ENCODE results near the gene LRCOL1.

Gene LRCOL1

GRCh38 chr12:132642846-132643835 is 32.8 kb upstream of the LRCOL1 start:
- TF ChIP-seq JUND (IDR thresholded peaks at IDR 0.05; ENCODE audit: low read depth) = no peak
- in situ Hi-C loops (cut with HindIII; ENCODE audit: low pct_unique_long_range_greater_than_20kb, low sequenced_read_pairs) = no loop called here
- DNase-seq (ENCODE audit: low read depth in 1 of 2, low spot score in 1 of 2) = no peak

DNA sequence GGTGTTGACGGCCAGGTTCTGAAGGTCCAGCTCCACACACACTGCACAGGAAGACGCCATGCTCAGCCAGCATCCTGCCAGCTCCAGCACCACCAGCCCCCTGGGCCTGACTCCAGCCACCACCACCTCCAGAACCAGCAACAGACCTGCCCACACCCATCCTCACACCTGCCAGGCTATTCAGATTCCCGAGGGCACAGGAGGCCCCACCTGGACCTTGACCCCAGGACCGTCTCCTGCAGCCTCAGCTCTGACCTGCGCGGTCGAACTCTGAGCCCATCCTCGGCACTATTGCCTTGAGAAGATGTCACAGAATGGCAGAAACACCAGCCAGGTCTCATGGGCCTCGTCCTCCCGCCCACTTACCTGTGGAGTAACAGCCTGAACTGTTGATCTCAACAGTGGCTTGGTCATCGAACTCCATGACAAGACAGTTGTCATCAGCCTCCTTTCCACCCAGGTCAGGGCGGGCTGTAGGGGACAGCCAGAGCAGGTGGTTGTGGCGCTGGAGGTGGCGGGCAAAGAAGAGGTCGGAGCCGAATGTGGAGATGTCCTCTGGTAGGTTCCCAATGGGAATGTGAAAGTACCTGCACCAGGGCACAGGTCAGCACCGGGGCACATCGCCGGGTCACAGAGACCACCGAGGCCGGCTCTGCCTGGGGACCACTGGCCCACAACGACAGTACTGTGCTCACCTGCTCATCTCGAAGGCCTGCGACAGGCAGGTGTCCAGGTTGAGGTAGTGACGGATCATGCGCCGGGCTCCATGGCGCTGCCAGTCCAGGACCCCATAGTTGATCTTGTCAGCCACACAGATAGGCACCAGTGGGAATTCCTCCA is 31.6 kb upstream of the LRCOL1 start:
- in situ Hi-C loops (cut with HindIII; ENCODE audit: low pct_unique_long_range_greater_than_20kb, low sequenced_read_pairs) = no loop called here
- DNase-seq (ENCODE audit: low read depth in 1 of 2, low spot score in 1 of 2) = no peak
- TF ChIP-seq JUND (IDR thresholded peaks at IDR 0.05; ENCODE audit: low read depth) = no peak

DNA sequence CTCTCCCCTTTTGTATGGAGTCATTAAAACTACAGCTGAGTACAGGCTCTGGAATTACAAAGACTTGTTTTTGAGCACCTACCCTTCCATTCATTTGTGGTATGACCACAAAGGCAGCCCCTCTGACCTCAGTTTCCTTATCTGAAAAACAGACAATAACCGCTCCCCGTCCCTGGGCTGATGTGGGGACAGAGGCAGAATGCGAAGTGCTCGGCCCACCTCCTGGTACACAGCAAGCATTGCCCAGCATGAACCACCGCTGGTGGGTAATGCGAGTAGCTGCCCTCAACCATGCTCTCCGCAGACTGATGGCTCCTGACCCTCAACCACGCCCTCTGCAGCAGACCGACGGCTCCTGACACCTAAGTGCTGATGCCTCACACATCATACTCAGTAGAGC is 30.6 kb upstream of the LRCOL1 start:
- TF ChIP-seq JUND (IDR thresholded peaks at IDR 0.05; ENCODE audit: low read depth) = no peak
- DNase-seq (ENCODE audit: low read depth in 1 of 2, low spot score in 1 of 2) = no peak
- in situ Hi-C loops (cut with HindIII; ENCODE audit: low pct_unique_long_range_greater_than_20kb, low sequenced_read_pairs) = no loop called here

- no peak for TF ChIP-seq JUND (IDR thresholded peaks at IDR 0.05; ENCODE audit: low read depth)
- in situ Hi-C loops (cut with HindIII; ENCODE audit: low pct_unique_long_range_greater_than_20kb, low sequenced_read_pairs) = no loop called here
- DNase-seq (ENCODE audit: low read depth in 1 of 2, low spot score in 1 of 2) = no peak
These were observed 29.7 kb upstream of the LRCOL1 start for GRCh38 chr12:132639956-132640520.

DNA sequence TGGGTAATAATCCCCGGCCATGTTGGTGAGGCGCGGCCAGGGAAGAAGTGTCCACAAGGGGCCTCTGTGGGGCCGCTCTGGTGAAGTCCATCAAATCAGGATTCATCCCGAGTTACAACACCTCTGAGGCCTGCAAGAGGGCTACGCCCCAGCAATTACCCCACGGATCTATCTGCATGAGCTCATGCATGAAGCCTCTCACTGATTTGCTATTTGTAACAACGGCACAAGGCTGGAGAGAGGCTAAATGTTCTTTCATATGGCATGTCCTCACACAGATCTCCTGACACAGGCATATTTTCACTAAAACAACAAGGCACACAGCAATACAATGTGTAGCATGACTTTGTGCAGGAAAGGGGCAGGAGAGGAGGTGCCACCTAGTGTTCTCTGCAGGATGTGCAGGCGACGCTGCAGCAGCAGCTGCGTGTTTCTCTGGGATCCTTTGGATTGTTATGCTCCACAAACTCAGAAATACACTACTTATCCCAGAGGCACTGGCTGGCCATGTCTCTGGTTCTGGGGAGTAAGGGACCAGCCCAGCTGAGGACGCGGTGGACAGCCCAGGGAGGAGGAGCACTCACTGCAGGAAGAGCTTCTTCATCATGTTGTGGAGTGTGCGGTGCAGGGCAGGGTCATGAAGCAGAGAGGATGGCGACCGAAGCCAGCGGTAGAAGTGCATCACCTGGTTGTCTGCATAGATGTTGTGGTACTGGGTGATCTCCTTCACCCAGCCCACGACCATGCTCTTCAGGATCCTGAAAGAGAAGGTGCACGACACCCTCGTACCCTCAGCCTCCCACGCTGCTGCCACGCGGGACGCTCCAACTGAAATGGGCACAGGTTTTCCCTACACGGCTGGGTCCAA is 28.4 kb upstream of the LRCOL1 start:
- in situ Hi-C loops (cut with HindIII; ENCODE audit: low pct_unique_long_range_greater_than_20kb, low sequenced_read_pairs) = no loop called here
- TF ChIP-seq JUND (IDR thresholded peaks at IDR 0.05; ENCODE audit: low read depth) = no peak
- DNase-seq (ENCODE audit: low read depth in 1 of 2, low spot score in 1 of 2) = peak; percentile 77 to 87

GRCh38 chr12:132637811-132638210 is 27.4 kb upstream of the LRCOL1 start:
- DNase-seq (ENCODE audit: low read depth in 1 of 2, low spot score in 1 of 2) = no peak
- in situ Hi-C loops (cut with HindIII; ENCODE audit: low pct_unique_long_range_greater_than_20kb, low sequenced_read_pairs) = no loop called here
- no peak for TF ChIP-seq JUND (IDR thresholded peaks at IDR 0.05; ENCODE audit: low read depth)

DNA sequence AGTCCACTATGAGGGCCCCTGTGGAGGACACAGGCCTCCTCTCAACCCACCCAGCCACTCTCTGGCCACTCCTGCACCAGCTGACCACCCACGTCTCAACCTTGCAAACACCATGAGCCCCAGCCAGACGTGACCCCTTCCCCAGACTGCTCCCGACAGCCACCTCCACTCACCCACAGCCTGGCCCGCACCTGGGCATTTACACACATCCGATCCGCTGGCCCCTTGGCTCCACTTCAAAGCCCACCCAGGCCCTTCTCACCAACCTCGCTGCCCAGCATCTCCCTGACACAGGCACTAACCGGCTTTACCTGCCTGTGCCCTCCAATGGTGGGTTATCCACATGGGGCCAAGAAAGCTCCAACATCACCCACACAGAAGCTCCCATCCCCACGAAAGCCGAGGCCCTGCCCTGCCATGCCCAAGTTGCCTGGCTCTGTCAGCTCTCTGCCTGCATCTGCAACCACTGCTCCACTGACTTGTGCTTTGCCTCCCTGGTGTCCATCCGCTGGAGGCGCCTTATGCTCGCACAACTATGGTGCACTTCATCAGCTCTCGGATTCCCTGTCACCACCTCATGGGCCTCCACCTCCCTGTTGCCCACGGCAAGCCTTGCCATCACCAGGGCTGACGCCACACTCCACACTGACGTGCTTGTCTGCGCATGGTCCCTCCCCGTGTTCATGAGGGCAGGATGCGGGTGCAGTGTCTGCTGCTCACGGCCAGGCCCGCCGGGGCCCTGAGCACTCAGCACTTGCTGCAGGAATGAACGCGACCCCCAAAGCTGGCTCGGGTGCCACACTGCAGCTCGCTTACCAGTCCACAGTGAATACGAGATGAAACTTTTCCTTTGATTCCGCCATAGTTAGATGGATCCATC is 24.9 kb upstream of the LRCOL1 start:
- no peak for TF ChIP-seq JUND (IDR thresholded peaks at IDR 0.05; ENCODE audit: low read depth)
- DNase-seq (ENCODE audit: low read depth in 1 of 2, low spot score in 1 of 2) = no peak
- in situ Hi-C loops (cut with HindIII; ENCODE audit: low pct_unique_long_range_greater_than_20kb, low sequenced_read_pairs) = no loop called here

- in situ Hi-C loops (cut with HindIII; ENCODE audit: low pct_unique_long_range_greater_than_20kb, low sequenced_read_pairs) = no loop called here
- no peak for DNase-seq (ENCODE audit: low read depth in 1 of 2, low spot score in 1 of 2)
- TF ChIP-seq JUND (IDR thresholded peaks at IDR 0.05; ENCODE audit: low read depth) = no peak
These were observed 24.1 kb upstream of the LRCOL1 start for GRCh38 chr12:132634411-132634990.

DNA sequence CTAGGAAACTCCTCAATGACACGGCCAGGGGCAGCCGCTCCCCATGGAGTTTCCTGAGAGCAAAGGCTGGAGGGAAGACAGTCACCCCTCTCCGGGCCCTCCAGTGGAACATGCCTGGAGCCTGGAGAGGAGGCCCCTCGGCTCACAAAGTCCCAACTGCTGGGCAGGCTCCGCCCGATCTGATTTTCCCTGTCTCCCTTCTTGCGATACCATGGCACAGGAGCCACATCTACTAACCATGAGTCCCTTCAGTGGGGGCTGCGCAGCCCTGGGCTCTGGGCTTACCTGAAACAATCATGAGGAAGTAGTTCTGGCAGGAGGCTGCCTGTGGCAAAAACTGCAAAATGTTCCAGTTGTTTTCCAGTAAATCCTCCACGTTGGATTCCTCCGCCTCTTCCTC is 23.5 kb upstream of the LRCOL1 start:
- no peak for TF ChIP-seq JUND (IDR thresholded peaks at IDR 0.05; ENCODE audit: low read depth)
- no peak for DNase-seq (ENCODE audit: low read depth in 1 of 2, low spot score in 1 of 2)
- in situ Hi-C loops (cut with HindIII; ENCODE audit: low pct_unique_long_range_greater_than_20kb, low sequenced_read_pairs) = no loop called here

DNA sequence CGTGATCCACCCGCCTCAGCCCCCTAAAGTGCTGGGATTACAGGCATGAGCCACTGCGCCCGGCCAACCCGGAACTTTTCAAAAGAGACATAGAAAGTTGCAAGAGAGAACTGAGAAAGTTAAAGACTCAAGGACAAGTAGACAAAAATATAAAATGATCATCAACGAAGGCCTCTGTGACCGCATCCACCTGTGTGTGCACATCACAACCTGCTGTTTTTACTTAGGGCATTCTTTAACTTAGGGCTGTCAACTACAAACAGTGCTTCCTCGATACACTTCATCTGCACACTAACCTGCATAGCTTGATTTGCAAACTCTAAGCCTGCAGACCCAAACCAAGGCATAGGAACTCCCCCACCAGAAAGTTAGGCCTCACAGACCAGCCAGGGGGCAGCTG is 23.0 kb upstream of the LRCOL1 start:
- TF ChIP-seq JUND (IDR thresholded peaks at IDR 0.05; ENCODE audit: low read depth) = no peak
- no peak for DNase-seq (ENCODE audit: low read depth in 1 of 2, low spot score in 1 of 2)
- in situ Hi-C loops (cut with HindIII; ENCODE audit: low pct_unique_long_range_greater_than_20kb, low sequenced_read_pairs) = no loop called here
